GM12873 (cell line): ENCODE results near the gene MRGPRX2.

Source experiments
- CTCF ChIP-seq: IDR thresholded peaks from 2 replicates; pipeline ENCODE4 v1.5.1; 2012; ENCODE audit warnings: low read depth, mild to moderate bottlenecking, moderate library complexity, low read length, control low read depth; ENCODE audit not compliant: insufficient read depth; ENCODE audit errors: missing control alignments

The MRGPRX2 gene

GRCh38 chr11:19099093-19099492 lies 38.6 kb upstream of the MRGPRX2 start:
- no peak for TF ChIP-seq CTCF

DNA sequence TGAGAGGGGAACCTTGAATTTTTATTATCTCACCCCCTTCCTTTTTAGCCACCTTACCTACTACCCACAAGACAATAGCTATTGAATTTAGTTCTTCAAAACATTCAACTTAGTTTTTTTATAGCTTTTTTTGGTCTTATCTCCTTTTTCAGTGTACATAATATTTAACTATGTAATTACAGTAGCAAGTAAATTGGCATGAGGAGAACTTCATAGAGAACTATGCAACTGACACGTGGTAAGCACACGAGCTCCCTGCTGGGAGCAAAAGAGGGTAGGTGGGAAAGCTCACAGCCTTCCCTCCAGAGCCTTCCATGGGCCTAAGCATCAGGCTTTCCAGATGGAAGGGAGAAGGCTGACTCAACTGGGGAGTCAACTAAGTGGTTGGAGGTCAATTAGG lies 34.3 kb upstream of the MRGPRX2 start:
- TF ChIP-seq CTCF: no peak

DNA sequence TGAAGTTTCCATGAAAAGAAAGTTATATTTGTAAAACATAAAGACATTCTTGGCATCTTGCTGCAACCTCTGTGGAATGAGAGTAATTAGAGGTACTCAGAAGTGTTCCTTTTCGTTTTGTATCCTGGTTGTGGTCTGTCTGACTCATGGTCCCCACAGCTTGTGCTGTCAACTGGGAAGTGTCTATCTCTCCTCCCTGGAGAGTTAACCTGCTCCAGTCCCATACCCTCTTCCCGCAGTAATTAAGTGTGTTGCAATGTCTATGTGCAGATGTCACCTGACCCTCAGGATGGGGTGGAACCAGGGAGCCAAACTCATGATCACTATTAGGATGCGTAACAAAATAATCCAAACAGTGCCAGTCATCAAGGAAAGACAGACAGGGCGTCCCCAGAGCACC lies 33.5 kb upstream of the MRGPRX2 start:
- no peak for TF ChIP-seq CTCF

- TF ChIP-seq CTCF: no peak
Measured at GRCh38 chr11:19092850-19093249, 32.3 kb upstream of the MRGPRX2 start.

DNA sequence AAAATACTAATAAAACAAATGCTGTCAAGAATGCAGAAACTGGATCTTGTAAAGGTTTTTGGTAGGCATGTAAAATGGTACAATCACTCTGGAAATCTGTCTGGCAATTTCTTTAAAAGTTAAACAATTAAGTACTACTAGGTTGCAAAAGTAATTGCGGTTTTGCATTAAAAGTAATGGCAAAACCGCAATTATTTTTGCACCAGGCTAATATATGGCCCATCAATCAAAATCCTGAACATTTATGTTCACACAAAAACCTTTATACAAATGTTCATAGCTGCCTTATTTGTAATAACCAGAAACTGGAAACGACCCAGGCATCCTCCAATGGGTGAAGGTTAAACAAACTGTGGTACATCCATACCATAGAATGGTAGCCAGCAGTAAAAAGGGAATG lies 31.8 kb upstream of the MRGPRX2 start:
- no peak for TF ChIP-seq CTCF

- no peak for TF ChIP-seq CTCF
Measured at GRCh38 chr11:19091366-19091765, 30.8 kb upstream of the MRGPRX2 start.

DNA sequence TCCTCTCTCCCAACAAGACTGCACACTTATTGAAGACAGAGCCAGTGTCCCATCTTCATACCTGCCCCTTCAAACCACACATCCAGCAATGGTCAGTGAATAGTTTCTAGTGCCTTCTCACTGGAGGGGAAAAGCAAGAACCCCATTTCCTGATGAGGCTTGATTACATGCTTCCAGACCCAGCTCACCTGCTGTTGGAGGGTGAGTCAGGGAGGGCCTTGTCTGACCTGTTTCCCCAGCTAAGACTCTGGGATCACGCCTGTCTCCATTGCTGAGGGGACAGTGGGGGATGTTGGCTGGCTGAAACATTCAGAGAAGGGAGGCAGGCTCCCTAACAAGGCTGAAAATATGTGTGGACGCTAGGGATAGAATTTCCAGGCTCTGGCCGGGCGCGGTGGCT lies 28.9 kb upstream of the MRGPRX2 start:
- no peak for TF ChIP-seq CTCF

GRCh38 chr11:19088791-19089190 lies 28.3 kb upstream of the MRGPRX2 start:
- TF ChIP-seq CTCF: no peak
